HG02678 (cell line): ENCODE data around the gene ZBTB8A.
"Not testable (repeated sequence)": the region's sequence is repeated elsewhere in the genome, so short reads cannot be mapped to it uniquely, and the experiment has no call there.

ENCODE experiments used
- ATAC-seq: cut with Tn5 transposase; IDR thresholded peaks from one replicate; pipeline ENCODE4 v1.9.1; 2021; ENCODE audit warnings: mild to moderate bottlenecking, moderate library complexity; ENCODE audit not compliant: unreplicated experiment

ZBTB8A gene

DNA sequence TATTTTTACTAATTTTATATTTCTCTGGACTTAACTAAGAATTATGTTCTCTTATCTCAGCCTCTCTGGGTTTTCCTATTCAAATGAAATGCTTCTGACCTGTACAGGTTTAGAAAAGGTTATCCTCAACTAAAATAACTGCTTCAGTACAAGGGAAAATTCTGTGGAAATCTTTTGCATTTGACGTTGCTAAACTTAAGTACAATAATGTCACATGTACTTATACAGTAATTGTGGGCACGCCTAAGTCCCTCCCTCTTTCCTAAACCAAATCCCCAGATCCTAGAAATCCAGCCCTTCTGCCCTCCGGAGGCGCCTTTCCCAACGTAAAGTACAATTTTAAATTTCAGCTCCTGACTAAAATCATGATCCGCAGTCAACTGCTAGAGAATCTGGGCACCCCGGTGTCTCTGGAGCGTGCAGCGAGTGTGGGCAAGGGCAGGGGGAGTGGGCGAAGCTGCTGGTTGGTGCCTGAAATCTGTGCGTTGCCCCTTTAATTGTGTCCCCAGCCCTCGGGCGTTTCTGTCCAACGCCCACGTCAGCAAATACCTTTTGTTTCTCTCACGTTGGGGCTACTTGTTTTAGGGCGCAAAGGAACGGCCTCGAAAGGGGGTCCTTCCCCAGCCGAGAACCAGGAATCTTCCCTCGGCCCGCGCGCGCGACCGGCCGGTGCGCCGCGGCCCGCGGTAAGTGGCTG lies at the start of gene ZBTB8A:
TSS of gene ZBTB8A (plus strand) at position 541 of the 697 bp plus-strand sequence. CDS start 53,505 bp downstream, outside the sequence.
- ATAC-seq = no peak

GRCh38 chr1:32489774-32490454 lies 49.3 kb upstream of the ZBTB8A start:
- no peak for ATAC-seq

- no peak for ATAC-seq
These were observed 47.8 kb upstream of the ZBTB8A start for GRCh38 chr1:32491386-32491785.

GRCh38 chr1:32494196-32494595 lies 45.0 kb upstream of the ZBTB8A start:
- ATAC-seq = no peak

- ATAC-seq = no peak
These were observed 44.4 kb upstream of the ZBTB8A start for GRCh38 chr1:32494711-32495337.

DNA sequence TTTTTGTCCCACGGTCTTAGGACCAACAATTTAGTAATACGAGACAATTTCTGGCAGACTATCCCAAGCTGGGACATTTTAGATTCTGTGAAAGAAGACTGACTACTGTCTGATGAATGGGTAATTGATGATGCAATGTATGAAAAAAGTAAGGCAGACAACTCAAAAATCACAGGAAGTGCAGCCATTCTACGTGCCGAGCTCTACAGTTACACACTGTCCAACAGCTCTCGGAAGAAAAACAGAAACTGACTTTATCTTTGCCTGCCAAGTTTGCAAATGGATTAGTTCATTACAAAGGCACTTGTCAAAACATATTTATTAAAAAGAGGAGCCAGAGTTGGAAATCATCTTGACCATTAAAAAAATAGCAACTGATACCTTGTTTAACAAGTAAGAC lies 43.1 kb upstream of the ZBTB8A start:
- no peak for ATAC-seq

GRCh38 chr1:32498751-32499150 lies 40.5 kb upstream of the ZBTB8A start:
- ATAC-seq = no peak

GRCh38 chr1:32500387-32501209 lies 38.6 kb upstream of the ZBTB8A start:
- no peak for ATAC-seq

DNA sequence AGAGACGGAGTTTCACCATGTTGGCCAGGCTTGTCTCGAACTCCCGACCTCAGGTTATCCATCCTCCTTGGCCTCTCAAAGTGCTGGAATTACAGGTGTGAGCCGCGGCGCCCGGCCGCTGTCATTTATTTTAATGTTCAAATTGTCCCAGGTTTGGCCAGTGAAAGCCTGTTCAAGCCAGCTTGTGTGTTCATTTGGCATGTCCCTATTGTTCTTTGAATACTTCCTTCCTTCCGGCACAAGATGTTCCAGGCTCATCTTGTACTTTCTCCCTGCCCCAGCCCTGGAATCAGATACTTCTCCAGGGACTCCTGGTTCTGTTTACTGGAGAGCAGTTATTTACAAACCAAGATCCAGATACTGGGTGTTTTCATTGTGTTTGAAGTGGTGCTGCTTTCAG lies 37.4 kb upstream of the ZBTB8A start:
- ATAC-seq = no peak

- ATAC-seq = no peak
These were observed 36.1 kb upstream of the ZBTB8A start for GRCh38 chr1:32503153-32503552.

GRCh38 chr1:32507021-32507420 lies 32.2 kb upstream of the ZBTB8A start:
- ATAC-seq = no peak

- ATAC-seq = no peak
These were observed 30.5 kb upstream of the ZBTB8A start for GRCh38 chr1:32508761-32509160.

- ATAC-seq = no peak
These were observed 29.3 kb upstream of the ZBTB8A start for GRCh38 chr1:32509939-32510338.

- no peak for ATAC-seq
These were observed 22.8 kb upstream of the ZBTB8A start for GRCh38 chr1:32516402-32516801.

DNA sequence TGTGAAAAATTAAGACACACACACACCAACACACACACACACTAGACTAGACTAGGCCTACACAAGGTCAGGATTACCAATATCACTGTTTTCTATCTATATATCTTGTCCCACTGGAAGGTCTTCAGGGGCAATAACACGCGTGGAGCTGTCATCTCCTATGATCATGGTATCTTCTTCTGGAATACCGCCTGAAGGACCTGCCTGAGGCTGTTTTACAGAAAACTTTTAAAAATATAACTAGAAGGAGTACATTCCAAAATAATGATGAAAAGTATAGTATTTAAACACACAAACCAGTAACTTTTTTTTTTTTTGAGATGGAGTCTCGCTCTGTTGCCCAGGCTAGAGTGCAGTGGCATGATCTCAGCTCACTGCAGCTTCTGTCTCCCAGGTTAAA lies 20.3 kb upstream of the ZBTB8A start:
- ATAC-seq = no peak

- no peak for ATAC-seq
These were observed 18.1 kb upstream of the ZBTB8A start for GRCh38 chr1:32521165-32521564.

DNA sequence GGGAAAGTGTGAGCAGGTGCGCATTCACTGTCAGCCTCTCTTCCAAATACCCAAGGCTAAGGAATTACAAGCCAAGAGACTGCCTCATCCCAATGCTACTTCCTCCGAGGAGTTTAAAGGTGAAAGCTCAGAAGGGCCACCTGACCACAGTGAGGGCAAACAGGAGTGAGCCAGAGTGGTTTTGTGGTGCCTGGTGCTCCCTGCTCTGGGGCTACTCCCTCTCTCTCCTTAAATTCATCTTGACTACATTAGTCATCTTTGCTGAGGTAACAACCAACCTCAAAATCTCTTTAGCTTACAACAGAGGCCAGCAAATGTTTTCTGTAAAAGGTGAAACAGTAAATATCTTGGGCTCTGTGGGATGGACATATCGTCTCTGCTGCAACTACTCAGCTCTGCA lies 14.2 kb upstream of the ZBTB8A start:
- ATAC-seq = no peak

DNA sequence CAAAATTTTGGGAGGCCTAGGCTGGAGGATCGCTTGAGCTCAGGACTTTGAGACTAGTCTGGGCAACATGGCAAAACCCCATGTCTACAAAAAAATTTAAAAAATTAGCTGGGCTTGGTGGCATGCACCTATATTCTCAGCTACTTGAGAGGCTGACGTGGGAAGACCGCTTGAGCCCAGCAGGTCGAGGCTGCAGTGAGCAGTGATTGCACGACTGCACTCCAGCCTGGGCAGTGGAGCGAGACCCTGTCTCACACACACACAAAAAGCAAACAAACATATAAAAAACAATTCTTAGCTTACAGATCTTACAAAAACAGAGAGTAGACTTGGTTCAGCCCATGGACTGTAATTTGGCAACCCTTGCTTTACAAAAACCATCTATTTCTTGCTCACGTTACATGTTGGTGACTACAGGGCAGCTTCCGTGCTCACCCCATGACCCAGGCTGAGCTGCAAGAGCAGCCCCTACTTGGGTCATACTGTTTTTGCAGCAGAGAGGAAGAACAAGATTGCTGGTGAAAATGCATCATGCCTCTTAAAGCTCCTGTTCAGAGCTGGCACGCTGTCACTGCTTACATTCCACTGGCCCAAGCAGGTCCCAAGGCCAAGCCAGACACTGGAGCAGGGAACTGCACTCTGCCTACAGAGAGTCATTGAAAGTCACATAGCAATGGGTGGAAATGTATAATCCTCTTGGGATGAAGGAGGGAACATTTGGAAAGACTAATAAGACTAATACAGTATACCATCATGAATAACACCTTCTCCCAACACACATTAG lies 13.4 kb upstream of the ZBTB8A start:
- no peak for ATAC-seq

DNA sequence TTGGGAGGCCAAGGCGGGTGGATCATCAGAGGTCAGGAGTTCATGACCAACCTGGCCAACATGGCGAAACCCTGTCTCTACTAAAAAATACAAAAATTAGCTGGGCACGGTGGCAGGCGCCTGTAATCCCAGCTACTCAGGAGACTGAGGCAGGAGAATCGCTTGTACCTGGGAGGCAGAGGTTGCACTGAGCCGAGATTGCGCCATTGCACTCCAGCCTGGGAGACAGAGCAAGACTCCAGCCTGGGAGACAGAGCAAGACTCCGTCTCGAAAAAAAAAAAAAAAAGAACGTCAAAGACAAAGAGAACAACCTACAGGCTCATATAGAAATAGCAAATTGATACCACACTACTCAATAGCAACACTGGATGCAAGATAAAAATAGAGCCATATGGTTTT lies 10.7 kb upstream of the ZBTB8A start:
- ATAC-seq = not testable (repeated sequence)

GRCh38 chr1:32533792-32534327 lies 5.4 kb upstream of the ZBTB8A start:
- no peak for ATAC-seq
